ENCODE measurements around the gene RAET1L. TPM values are rescaled to one million over a fixed set of nuclear protein-coding genes. Genes with fewer than 3 reads are reported as not detected.
"Not testable (repeated sequence)": the region's sequence is repeated elsewhere in the genome, so short reads cannot be mapped to it uniquely, and the experiment has no call there.

RAET1L gene
- total RNA-seq, 4 donors from 2014 or later, result not detected

DNA sequence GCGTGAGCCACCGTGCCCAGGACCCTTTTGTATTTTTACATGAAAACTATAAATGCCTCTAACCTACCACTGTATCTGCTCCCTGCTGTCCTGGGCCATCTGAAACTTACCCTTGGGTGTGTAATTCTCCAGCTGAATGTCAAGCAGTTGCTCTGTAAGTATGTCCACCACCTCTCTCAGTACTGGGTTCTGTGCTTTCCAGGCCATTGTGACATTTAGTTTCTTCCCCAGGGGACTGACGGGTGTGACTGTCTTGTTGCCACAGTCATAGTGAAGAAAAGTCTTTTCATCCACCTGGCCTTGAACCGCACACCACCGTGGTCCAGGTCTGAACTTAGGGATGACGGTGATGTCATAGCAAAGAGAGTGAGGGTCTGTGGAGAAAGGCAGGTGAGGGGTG lies 3.5 kb downstream of the RAET1L start:
- peaks cover 62% of the 10 kb centered on the region for H3K27me3 ChIP-seq

DNA sequence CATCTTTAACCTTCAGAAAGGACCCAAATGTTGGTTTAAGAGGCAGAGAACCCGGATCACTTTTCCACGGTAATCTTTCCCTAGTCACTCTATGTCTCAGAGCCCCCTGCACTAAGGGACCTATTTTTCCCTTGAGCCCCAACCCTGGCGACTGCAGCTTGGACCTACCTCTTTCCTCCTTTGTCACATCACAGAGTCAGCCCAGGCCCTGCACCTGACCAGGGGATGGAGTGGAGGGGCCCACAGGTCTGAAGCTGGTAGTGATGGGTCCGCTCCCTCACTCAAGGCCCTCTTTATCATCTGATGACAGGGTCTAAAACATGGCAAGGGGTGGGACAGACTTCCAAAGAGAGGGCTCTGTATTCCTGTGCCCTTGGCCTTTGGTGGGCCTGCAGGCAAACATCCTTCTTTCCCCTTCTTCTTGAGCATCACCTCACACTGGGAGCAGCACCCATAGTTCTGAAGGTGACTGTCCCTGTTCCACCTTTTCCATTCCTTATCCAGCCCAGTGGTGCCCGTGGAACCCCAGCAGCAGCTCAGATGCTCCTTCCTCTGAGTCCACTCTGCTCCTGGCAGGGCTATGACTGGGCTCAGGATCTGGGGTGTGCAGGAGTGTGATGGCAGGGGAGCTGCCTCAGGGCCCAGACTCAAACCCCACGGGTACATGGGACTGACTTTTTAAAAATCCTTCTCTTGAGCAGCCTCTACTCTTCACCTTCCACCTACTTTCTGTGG lies 6.3 kb downstream of the RAET1L start:
- no peak for TF ChIP-seq POLR2A (IDR thresholded peaks at IDR 0.05)
- TF ChIP-seq, protein P1, sequence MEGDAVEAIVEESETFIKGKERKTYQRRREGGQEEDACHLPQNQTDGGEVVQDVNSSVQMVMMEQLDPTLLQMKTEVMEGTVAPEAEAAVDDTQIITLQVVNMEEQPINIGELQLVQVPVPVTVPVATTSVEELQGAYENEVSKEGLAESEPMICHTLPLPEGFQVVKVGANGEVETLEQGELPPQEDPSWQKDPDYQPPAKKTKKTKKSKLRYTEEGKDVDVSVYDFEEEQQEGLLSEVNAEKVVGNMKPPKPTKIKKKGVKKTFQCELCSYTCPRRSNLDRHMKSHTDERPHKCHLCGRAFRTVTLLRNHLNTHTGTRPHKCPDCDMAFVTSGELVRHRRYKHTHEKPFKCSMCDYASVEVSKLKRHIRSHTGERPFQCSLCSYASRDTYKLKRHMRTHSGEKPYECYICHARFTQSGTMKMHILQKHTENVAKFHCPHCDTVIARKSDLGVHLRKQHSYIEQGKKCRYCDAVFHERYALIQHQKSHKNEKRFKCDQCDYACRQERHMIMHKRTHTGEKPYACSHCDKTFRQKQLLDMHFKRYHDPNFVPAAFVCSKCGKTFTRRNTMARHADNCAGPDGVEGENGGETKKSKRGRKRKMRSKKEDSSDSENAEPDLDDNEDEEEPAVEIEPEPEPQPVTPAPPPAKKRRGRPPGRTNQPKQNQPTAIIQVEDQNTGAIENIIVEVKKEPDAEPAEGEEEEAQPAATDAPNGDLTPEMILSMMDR (IDR thresholded peaks at IDR 0.05), result no peak
- TF ChIP-seq EP300 (IDR thresholded peaks at IDR 0.05; ENCODE audit: low read depth), result no peak
- TF ChIP-seq POLR2AphosphoS5 (IDR thresholded peaks at IDR 0.05), result no peak
- intact Hi-C loops (cut with DNase I; ENCODE audit: low total_unique reads), result no loop called here
- no peaks in the 10 kb centered on the region for H3K36me3 ChIP-seq
- no peak overlapping the region for H3K4me3 ChIP-seq
- WGBS, 2 donors (ENCODE audit: low coverage in 1 of 2), result 60 to 69% methylated on average over 1 to 6 of the region's 6 CpGs
- H3K4me1 ChIP-seq, result no peaks in the 10 kb centered on the region
- in situ Hi-C loops (cut with MboI; ENCODE audit: low pct_ligation_motif_present in 1 of 4, low pct_unique_long_range_greater_than_20kb in 1 of 4, low sequenced_read_pairs in 3 of 4), result loop anchor here in 2 of 4 donors (5.0 to 25.0 kb wide), 3 partner anchors 84 to 182 kb away; no protein-coding TSS in a partner anchor
- DNase-seq, result no peak
- peaks cover 59% of the 10 kb centered on the region for H3K27me3 ChIP-seq
- no peaks in the 10 kb centered on the region for H3K9me3 ChIP-seq
- no peak overlapping the region for H3K27ac ChIP-seq

More for the DNA sequence above, 3.5 kb downstream of the RAET1L start:
- H3K27ac ChIP-seq; intact Hi-C loops (cut with DNase I; ENCODE audit: low total_unique reads); H3K9me3 ChIP-seq; DNase-seq; H3K4me3 ChIP-seq; H3K36me3 ChIP-seq: not testable (repeated sequence)
- 90% methylated on average over 2 of the region's 6 CpGs; no CpG with 5 or more reads in 1 of the 2 donors for WGBS, 2 donors (ENCODE audit: low coverage in 1 of 2)
- in situ Hi-C loops (cut with MboI; ENCODE audit: low pct_ligation_motif_present in 1 of 4, low pct_unique_long_range_greater_than_20kb in 1 of 4, low sequenced_read_pairs in 3 of 4), result loop anchor here in 2 of 4 donors (25.0 kb wide), 1 partner anchor 185 kb away; no protein-coding TSS in a partner anchor
- H3K4me1 ChIP-seq, result peaks cover 11 to 16% (median 13%) of the 10 kb centered on the region in 4 donors

DNA sequence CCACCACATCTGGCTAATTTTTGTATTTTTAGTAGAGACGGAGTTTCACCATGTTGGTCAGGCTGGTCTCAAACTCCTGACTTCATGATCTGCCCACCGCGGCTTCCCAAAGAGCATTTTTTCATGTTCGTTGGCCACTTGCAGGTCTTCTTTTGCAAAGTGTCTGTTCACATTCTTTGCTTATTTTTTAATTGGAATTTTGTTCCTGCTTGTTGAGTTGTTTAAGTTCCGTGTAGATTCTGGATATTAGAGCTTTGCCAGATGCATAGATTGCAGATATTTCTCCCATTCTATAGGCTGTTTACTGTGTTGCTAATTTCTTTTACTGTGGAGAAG lies 8.2 kb downstream of the RAET1L start:
- WGBS, 2 donors (ENCODE audit: low coverage in 1 of 2), result 3 to 4% methylated on average over 5 of the region's 5 CpGs
- H3K9me3 ChIP-seq, H3K36me3 ChIP-seq, H3K27ac ChIP-seq, H3K4me1 ChIP-seq, H3K4me3 ChIP-seq, DNase-seq: not testable (repeated sequence)
- in situ Hi-C loops (cut with MboI; ENCODE audit: low pct_ligation_motif_present in 1 of 4, low pct_unique_long_range_greater_than_20kb in 1 of 4, low sequenced_read_pairs in 3 of 4) (loop anchor here in 2 of 4 donors (5.0 to 25.0 kb wide), 3 partner anchors 82 to 180 kb away; no protein-coding TSS in a partner anchor), intact Hi-C loops (cut with DNase I; ENCODE audit: low total_unique reads) (loop anchor here (2.0 kb wide), 1 partner anchor 82 kb away; no protein-coding TSS in a partner anchor)
- peaks cover 66% of the 10 kb centered on the region for H3K27me3 ChIP-seq

DNA sequence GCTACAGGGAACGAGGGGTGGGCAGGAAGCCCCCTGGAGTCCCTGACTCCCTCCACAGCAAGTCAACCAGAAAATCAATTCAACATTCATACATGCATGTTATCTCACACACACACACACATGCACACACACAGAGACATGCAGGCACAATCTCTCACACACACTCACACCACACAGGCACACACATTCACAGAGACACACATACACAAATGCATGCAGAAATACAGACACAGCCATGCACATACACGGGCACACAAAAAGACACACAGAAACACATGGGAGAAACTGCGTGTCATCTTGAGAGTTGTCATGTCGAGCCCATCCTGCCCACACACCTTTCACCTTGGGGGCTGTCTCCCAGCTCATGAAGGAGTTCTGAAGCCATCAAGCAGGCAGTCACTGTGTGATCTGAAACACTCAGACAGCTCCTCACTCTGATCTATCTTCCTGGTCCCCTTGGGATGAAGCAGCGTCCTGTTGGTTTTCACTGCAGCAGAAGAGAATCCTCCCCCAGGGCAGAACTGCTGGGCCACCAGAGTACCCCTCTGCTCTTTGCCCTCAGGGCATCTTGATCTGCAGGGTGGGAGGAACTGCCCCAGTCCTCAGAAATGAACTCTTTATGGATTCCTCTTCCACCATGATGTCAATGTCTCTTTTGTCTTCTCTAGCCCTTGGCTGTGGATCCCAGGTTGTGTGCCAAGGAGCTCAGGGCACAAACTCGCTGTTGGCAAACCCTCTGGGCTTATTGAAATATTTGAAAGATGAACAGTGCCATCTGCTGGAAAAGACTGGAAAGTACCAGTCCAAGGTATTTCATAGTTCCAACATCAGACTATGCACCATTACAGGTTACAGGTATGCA lies 8.8 kb downstream of the RAET1L start:
- TF ChIP-seq POLR2A (IDR thresholded peaks at IDR 0.05), result no peak
- TF ChIP-seq, protein P1 (IDR thresholded peaks at IDR 0.05), result peak; percentile 67 to 80 (median 74)
- in situ Hi-C loops (cut with MboI; ENCODE audit: low pct_ligation_motif_present in 1 of 4, low pct_unique_long_range_greater_than_20kb in 1 of 4, low sequenced_read_pairs in 3 of 4), result loop anchor here in 2 of 4 donors (5.0 to 25.0 kb wide), 3 partner anchors 82 to 179 kb away; no protein-coding TSS in a partner anchor

DNA sequence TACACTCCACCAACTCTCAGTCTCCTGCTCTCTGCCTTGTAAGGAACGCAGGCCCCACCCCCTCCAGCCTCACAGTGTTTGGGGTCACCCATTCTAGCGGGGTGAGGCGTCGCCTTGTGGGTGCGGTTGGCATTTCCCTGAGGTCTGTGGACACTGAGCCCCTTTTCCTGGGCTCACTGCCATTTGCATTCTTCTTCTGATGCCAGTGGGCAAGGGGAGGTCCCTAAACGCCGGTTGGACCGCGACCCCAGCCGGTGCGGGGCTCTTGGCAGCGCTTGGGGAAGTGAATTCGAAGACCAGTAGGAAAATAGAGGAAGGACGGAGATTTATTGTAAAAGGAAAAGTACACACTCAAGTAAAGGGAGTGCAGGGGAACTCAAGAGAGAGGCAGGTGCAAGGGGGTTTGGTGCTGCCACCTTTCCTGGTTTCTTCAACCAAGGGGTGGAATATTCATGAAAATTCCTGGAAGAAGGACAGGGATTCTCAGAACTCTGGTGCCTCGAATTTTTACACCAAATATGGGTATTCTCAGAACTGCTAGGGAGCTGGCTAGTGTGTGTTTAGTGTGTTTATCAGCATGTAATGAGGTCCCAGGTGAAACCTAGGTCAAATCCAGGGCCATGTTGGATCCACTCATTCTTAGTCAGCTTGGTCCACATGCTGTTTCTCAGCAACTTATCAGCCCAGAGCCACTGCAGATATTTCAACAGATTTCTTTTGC lies 9.9 kb downstream of the RAET1L start:
- peaks cover 82% of the 10 kb centered on the region for H3K27me3 ChIP-seq
- 5 to 9% methylated on average over 4 to 12 of the region's 15 CpGs for WGBS, 2 donors (ENCODE audit: low coverage in 1 of 2)
- in situ Hi-C loops (cut with MboI; ENCODE audit: low pct_ligation_motif_present in 1 of 4, low pct_unique_long_range_greater_than_20kb in 1 of 4, low sequenced_read_pairs in 3 of 4) (loop anchor here in 2 of 4 donors (5.0 to 25.0 kb wide), 3 partner anchors 81 to 178 kb away; no protein-coding TSS in a partner anchor), intact Hi-C loops (cut with DNase I; ENCODE audit: low total_unique reads) (loop anchor here (2.0 kb wide), 1 partner anchor 81 kb away; no protein-coding TSS in a partner anchor)
- not testable (repeated sequence) for H3K4me3 ChIP-seq, H3K9me3 ChIP-seq, H3K4me1 ChIP-seq, H3K27ac ChIP-seq, DNase-seq, H3K36me3 ChIP-seq

More for the DNA sequence above, 8.8 kb downstream of the RAET1L start:
- no peak overlapping the region for H3K4me3 ChIP-seq
- H3K9me3 ChIP-seq, result no peaks in the 10 kb centered on the region
- H3K27me3 ChIP-seq, result peaks cover 72% of the 10 kb centered on the region
- intact Hi-C loops (cut with DNase I; ENCODE audit: low total_unique reads), result loop anchor here (2.0 kb wide), 1 partner anchor 82 kb away; no protein-coding TSS in a partner anchor
- WGBS, 2 donors (ENCODE audit: low coverage in 1 of 2), result 26 to 34% methylated on average over 5 to 6 of the region's 6 CpGs
- peak; percentile 35 for DNase-seq
- no peak overlapping the region for H3K27ac ChIP-seq
- H3K4me1 ChIP-seq, result no peaks in the 10 kb centered on the region
- H3K36me3 ChIP-seq, result no peaks in the 10 kb centered on the region

DNA sequence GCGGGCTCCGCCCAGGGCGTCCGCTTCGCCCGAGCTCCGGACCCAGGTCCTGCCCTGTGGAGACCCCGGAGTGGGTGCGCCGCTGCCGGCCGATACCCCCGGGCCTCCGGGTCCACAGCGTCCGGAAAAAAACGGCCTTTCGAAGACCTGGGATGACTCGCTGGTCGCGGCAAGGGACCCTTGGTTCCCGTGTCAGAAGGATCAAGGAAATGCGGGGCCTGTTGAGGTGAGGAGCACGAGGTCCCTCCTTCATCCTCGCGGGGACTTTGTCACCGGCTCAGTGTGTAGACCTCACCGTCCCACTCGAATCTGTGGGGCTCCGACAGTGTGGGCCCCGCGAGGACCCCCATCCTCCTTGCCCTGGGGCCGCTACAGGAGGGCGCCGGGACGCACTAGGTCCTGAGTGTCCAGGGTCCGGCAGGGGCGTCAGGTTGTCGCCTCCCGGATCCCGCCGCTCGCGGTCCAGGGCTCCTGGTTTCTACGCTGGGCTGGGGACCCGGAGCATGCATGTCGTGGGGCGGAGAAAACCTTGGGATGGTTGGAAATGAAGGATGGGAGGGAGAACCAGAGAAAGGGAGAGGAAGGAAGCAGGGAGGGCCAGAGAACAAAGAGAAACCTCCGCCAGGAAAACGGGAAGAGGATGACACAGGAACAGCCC lies 10.6 kb downstream of the RAET1L start:
- 5% methylated on average over 24 of the region's 50 CpGs; no CpG with 5 or more reads in 1 of the 2 donors for WGBS, 2 donors (ENCODE audit: low coverage in 1 of 2)
- peaks cover 89% of the 10 kb centered on the region for H3K27me3 ChIP-seq
- H3K9me3 ChIP-seq; H3K4me3 ChIP-seq; intact Hi-C loops (cut with DNase I; ENCODE audit: low total_unique reads); H3K27ac ChIP-seq; H3K4me1 ChIP-seq; DNase-seq; H3K36me3 ChIP-seq: not testable (repeated sequence)
- in situ Hi-C loops (cut with MboI; ENCODE audit: low pct_ligation_motif_present in 1 of 4, low pct_unique_long_range_greater_than_20kb in 1 of 4, low sequenced_read_pairs in 3 of 4), result loop anchor here in 2 of 4 donors (5.0 to 25.0 kb wide), 3 partner anchors 80 to 177 kb away; no protein-coding TSS in a partner anchor
